SIG-M5 (cell line): ENCODE measurements around the gene ADAMTS17.

Source experiments
- DNase-seq: peaks from one replicate; lab custom pipeline; 2025; lab: John Stamatoyannopoulos, UW

The ADAMTS17 gene

GRCh38 chr15:100111125-100112060 lies 230.4 kb downstream of the ADAMTS17 start:
- no peak for DNase-seq

- DNase-seq: no peak
These were observed 232.2 kb downstream of the ADAMTS17 start for GRCh38 chr15:100109486-100110035.

- DNase-seq: no peak
These were observed 232.9 kb downstream of the ADAMTS17 start for GRCh38 chr15:100108846-100109245.

GRCh38 chr15:100108346-100108745 lies 233.4 kb downstream of the ADAMTS17 start:
- DNase-seq: no peak

- no peak for DNase-seq
These were observed 234.1 kb downstream of the ADAMTS17 start for GRCh38 chr15:100107606-100108225.

- no peak for DNase-seq
These were observed 234.6 kb downstream of the ADAMTS17 start for GRCh38 chr15:100107151-100107550.

- DNase-seq: no peak
These were observed 235.0 kb downstream of the ADAMTS17 start for GRCh38 chr15:100106732-100107131.

- no peak for DNase-seq
These were observed 236.7 kb downstream of the ADAMTS17 start for GRCh38 chr15:100105101-100105500.

- no peak for DNase-seq
These were observed 237.5 kb downstream of the ADAMTS17 start for GRCh38 chr15:100104245-100104644.

- no peak for DNase-seq
These were observed 237.9 kb downstream of the ADAMTS17 start for GRCh38 chr15:100103828-100104227.

GRCh38 chr15:100101426-100102089 lies 240.2 kb downstream of the ADAMTS17 start:
- no peak for DNase-seq

- DNase-seq: no peak
These were observed 240.8 kb downstream of the ADAMTS17 start for GRCh38 chr15:100100926-100101325.

GRCh38 chr15:100099976-100100375 lies 241.8 kb downstream of the ADAMTS17 start:
- DNase-seq: no peak

- no peak for DNase-seq
These were observed 243.1 kb downstream of the ADAMTS17 start for GRCh38 chr15:100098705-100099104.

GRCh38 chr15:100097342-100098127 lies 244.2 kb downstream of the ADAMTS17 start:
- no peak for DNase-seq

- no peak for DNase-seq
These were observed 245.1 kb downstream of the ADAMTS17 start for GRCh38 chr15:100096700-100097099.

- no peak for DNase-seq
These were observed 245.6 kb downstream of the ADAMTS17 start for GRCh38 chr15:100096248-100096600.

GRCh38 chr15:100095541-100096247 lies 246.1 kb downstream of the ADAMTS17 start:
- no peak for DNase-seq

- DNase-seq: no peak
These were observed 247.7 kb downstream of the ADAMTS17 start for GRCh38 chr15:100094127-100094510.

GRCh38 chr15:100093211-100094126 lies 248.3 kb downstream of the ADAMTS17 start:
- DNase-seq: no peak
